NCI-H2081 treated with DMSO at 0.1 percent for 48 hours (cell line): ENCODE measurements around the gene STRA8.

Source experiments
- DNase-seq: peaks from one replicate; lab custom pipeline; 2025; lab: John Stamatoyannopoulos, UW

Gene STRA8, protein sequence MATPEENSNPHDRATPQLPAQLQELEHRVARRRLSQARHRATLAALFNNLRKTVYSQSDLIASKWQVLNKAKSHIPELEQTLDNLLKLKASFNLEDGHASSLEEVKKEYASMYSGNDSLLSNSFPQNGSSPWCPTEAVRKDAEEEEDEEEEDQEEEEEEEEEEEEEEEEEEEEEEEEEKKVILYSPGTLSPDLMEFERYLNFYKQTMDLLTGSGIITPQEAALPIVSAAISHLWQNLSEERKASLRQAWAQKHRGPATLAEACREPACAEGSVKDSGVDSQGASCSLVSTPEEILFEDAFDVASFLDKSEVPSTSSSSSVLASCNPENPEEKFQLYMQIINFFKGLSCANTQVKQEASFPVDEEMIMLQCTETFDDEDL

DNA sequence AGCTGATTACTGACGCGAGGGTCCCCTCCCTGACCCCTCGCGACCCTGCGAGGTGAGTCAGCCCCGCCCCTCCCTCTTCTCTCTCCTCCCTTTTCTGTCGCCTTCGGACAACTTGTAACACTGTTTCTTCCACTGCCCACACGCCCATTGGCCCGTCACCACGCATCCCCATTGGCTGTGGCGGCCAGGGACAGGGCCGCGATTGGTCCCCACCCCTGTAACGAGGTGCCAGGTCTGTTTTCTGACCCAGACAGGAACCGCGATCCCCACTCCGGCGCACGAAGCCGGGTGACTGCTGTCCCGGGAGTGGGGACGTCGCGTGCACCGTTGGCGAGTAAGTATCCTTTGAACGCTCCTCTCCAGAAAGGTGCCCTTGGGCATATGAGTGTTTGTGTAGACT, at the start of gene STRA8:
Gene STRA8, plus strand, starts transcription at position 269 of the 400 bp plus-strand sequence. CDS start 6,687 bp downstream, outside the sequence.
- no peak for DNase-seq

DNA sequence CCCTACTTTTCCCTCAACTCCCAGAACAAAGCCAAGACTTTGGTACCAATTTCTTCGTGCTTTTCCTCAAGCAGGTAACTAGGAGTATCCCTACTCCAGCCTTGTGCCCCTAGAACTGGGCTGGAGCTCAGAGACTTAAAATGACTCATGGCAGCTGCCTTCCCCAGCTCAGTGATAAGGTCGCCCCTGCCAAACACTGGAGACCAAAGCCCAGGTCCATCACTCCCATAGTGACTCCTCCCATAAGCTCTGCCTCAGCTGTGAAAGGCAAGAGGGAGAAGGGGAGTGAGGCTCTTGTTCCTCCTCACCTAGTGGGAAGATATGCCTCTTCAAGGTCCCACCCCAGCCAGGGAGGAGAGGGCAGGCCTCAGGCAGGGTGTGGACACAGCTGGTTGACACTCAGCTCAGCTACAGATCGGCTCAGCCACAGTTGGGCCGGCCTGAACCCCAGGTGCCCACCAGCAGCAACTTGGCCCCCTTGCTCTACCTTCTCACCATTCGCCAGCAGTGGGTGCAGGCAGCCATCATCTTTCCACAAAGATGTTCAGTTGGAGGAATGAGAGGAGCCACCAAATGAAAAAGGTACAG, 49.3 kb upstream of the STRA8 start:
- DNase-seq = no peak

DNA sequence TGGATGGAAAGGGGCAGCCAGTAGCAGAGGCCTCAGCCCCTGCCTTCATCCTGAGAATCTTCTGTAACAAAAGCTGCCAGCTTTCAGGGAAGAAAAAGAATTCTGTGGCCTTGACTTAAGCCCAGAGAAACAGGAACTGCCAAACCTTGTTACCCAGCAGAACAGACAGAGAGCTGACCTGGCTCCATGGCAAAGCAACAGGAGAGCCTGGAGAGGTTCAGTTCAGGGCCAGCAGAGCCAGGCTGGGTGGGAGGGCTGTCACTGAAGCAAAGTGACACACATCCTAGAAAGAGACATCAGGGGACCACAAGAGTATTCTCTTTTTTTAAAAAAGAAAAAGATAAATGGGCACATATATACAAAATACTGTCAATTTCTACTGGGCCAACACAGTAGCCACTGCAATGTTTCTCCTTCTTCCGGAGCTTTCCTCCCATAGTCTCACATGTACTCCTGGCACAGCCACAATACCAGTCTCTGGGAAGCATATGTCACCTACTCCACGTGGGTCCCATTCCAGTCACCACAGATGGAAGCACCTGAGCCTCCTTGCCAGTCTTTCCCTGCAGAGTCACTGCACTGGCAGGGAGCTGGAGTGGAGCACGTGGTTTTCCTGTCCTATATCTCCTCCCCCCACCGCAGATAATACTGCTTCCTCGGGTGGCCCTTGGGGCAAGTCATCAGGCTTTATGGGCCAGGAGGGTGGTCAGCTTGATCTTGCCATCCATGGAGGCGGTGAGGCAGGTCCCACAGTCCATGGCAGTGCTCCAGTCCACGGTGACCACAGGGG, 48.0 kb upstream of the STRA8 start:
- no peak for DNase-seq

DNA sequence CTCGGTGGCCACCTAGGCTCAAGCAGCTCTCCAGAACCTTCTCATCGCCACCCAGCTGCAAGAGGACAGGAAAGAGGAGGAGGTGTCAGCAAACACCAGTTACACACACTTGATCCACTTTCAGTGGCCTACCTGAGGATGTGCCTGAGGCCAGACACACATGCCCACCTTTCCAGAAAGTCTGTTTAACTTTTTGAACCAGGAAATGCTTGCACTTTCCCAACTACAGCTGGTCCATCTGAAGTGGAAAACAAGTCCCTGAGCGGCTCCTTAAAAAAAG, 47.4 kb upstream of the STRA8 start:
- DNase-seq = no peak

DNA sequence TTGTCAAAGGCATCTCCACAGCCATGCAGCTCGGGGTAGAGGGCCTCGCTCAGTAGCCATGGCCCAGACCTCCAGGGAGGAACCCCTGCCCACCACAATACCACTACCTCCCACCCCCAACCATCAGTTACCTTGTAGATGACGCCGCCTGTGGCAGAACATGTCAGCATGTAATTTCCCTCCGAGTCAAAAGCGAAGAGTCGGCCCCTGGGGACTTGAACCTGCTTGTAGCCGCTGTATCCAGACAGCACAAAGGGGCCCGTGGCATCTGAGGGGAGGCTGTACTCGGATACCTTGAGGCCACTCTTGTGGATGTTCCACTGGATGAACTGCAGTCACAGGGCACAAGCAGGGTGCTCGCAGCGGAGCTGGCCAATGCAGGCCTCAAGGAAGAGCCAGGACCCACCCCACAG, 46.8 kb upstream of the STRA8 start:
- no peak for DNase-seq

GRCh38 chr7:135188298-135188984, 45.2 kb upstream of the STRA8 start:
- no peak for DNase-seq

- DNase-seq = no peak
Measured at GRCh38 chr7:135189221-135189662, 44.4 kb upstream of the STRA8 start.

DNA sequence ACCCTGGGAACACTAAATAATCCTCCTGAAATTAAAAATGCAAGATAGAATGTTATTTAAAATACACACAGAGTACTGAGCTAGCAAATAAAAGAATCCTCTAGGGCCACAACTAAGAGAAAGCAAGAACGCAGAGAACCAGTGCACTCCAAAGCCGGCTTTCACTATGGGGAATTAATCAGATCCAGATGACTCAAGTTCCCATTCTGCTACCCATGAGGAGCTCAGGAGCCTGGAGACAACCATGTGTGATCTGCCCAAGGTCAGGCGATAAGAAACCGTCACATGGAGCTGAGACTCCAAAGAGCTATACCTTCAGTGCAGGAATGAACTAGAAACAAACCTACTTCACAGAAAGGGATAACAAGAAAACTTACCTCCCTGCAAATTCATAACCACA, 43.7 kb upstream of the STRA8 start:
- DNase-seq = no peak

DNA sequence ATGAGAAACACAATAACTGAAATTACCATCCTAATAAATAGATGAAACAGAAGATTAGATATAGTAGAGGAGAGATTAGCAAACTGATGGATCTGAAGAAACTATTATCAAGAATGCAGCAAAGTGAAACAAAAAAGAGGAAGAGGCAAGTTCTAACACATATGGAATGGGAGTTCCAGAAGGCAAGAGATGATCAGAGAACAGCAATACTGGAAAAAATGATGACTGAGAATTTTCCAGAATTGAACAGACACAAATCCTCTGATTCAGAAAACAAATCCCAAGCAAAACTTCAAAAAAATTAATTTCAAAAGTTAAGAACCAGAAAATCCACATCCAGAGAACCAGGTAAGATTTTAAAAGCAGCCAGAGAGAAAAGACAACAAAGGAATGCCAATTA, 42.9 kb upstream of the STRA8 start:
- no peak for DNase-seq

DNA sequence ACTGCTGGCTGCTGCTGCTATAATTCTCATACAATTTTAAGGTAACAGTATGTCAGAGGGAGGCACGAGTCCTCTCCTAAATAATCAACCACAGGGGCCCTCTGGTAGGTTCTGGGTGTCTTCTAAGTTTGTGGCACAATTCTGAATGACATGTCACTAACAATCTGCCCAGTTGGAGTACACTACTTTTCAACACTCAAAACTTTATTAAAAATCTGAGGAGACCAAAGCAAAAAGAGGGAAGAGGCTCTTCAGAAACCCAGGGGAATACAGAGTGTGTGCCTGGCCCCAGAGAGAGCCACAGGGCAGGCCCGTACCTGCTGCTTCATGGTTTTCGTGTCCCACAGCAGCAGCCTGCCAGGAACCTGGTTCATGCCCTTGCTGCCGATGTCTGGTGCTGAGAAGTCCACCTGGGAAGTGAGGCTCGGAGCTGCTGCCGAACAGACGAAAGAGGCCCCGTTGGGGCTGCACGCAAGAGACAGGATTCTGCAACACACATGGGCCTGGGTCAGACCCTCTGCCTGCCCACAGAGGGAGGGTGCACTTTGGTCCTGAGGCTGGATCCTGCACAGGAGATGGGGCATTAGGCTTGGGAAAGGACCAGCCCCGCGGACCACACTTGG, 40.6 kb upstream of the STRA8 start:
- no peak for DNase-seq

DNA sequence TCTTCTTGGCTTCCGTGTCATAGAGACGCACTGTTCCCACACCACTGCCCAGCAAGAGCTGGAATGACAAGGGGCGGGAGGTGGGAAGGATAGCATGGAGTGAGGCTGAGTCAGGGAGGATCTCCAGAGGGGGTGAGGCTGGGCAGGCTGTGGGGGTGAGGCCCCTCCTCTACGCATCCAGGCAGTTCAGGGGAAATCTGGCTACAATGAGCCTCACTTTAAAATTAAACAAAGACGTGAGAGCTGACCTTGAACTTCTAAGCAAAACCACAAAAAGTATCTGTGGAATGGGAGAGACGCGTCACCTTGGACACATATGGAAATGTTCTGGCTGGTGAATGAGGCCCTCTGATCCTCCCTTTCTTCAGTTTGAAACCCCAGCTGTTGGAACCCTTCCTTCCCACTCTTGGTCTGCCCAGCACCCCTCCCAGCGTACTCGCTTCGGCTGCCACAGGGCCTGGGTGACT, 40.0 kb upstream of the STRA8 start:
- no peak for DNase-seq

GRCh38 chr7:135194494-135195095, 39.0 kb upstream of the STRA8 start:
- no peak for DNase-seq

- no peak for DNase-seq
Measured at GRCh38 chr7:135195156-135195555, 38.5 kb upstream of the STRA8 start.

GRCh38 chr7:135195968-135196629, 37.5 kb upstream of the STRA8 start:
- no peak for DNase-seq

DNA sequence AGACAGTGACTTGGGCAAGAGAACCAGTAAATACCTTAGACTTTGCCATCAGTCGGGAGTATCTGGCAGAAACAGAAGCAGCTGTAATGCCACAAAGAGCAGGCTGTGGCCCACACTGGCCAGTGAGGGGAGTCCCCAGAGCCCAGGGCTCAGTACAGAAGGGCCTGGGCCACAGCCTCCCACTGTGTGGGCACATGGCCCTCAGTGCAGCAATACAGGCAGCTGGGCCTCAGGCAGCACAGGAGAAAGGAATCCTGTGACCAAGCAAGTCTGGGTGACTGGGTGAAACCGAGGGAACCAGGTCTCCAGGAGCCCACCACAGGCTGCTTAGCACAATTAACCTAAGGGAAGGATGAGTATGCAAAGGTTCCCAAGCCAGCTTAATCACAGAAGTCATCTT, 36.3 kb upstream of the STRA8 start:
- DNase-seq = no peak

- DNase-seq = no peak
Measured at GRCh38 chr7:135197906-135198655, 35.6 kb upstream of the STRA8 start.

DNA sequence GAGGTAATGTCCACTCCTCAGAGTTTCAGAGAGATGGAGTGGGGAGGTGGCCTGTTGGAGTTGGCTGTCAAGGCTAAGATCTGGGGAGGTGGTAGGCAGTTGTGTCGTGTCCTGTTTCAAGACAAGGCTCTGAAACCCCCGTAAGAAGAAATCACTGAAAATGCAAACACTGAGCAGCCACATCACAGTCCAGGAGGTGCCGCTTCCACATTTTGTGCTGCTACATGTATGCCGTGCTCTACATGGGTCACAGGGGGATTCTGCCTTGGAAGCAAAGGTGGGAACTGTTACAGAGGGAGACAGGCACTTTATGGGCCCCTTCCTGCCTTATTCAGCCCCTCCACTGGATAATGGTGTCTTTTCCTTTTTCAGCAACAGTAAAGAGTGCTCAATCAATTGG, 34.2 kb upstream of the STRA8 start:
- DNase-seq = no peak

- no peak for DNase-seq
Measured at GRCh38 chr7:135200821-135201331, 32.8 kb upstream of the STRA8 start.

DNA sequence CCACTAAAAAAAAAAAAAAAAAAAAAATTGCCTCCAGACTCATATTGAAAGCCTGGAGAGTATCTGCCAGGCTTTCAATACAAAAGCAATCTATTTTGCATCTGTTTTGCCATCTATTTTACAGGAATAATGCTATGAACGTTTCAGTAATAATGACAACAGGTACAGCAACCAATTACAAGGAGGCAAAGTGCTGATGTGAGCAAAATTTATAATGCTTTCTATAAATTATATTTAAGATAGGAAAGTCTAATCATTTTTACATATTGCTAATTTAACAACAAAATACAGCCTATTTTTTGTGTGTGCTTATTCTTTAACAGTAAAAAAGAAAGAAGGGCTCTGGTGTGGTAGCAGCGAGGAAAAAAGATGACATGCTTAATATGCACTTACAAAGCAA, 32.3 kb upstream of the STRA8 start:
- DNase-seq = no peak

GRCh38 chr7:135204341-135204749, 29.3 kb upstream of the STRA8 start:
- no peak for DNase-seq
